OCI-LY3 (cell line): ENCODE measurements around the gene FBXW8.

Experiments used
- H2AFZ ChIP-seq: fragments of 200-600, 300-600 bp; shearing (Covaris generic); 2 replicates; pipeline ENCODE4 v1.6.0; 2014; ENCODE audit warnings: antibody characterized with exemption, low read depth, low read length
- H3K27ac ChIP-seq: fragments of 200-600, 300-600 bp; sonication (generic); 2 replicates; pipeline ENCODE4 v1.5.1; 2014; ENCODE audit warnings: mild to moderate bottlenecking, low read length, moderate library complexity, mixed read lengths
- H3K27me3 ChIP-seq: fragments of 200-600, 300-600 bp; sonication (generic); 2 replicates; pipeline ENCODE4 v1.6.1; 2014; ENCODE audit warnings: low read depth, low read length, mixed read lengths
- H3K36me3 ChIP-seq: fragments of 200-600, 300-600 bp; sonication (generic); replicated peaks from 2 replicates; pipeline ENCODE3; 2014; ENCODE audit warnings: low read depth, low read length, mixed read lengths
- H3K4me1 ChIP-seq: fragments of 300-600, 200-600 bp; sonication (generic); 2 replicates; pipeline ENCODE4 v1.6.1; 2014; ENCODE audit warnings: low read length, mixed read lengths
- H3K4me2 ChIP-seq: fragments of 200-600, 300-600 bp; sonication (generic); 2 replicates; pipeline ENCODE4 v1.6.1; 2014; ENCODE audit warnings: low read length, mixed read lengths
- H3K4me3 ChIP-seq: fragments of 300-600, 200-600 bp; sonication (generic); 2 replicates; pipeline ENCODE4 v1.5.1; 2014; ENCODE audit warnings: antibody characterized with exemption, mild to moderate bottlenecking, low read length, moderate library complexity
- H3K79me2 ChIP-seq: fragments of 300-600, 200-600 bp; shearing (Covaris generic); 2 replicates; pipeline ENCODE4 v1.6.1; 2014; ENCODE audit warnings: mild to moderate bottlenecking, low read length, mixed read lengths
- H3K9ac ChIP-seq: fragments of 300-600, 200-600 bp; shearing (Covaris generic); 2 replicates; pipeline ENCODE4 v1.6.0; 2014; ENCODE audit warnings: mild to moderate bottlenecking, low read length, moderate library complexity
- H3K9me3 ChIP-seq: fragments of 200-600, 300-600 bp; shearing (Covaris generic); 2 replicates; pipeline ENCODE4 v1.6.1; 2014; ENCODE audit warnings: low read length, mixed read lengths; ENCODE audit not compliant: insufficient read depth
- H4K20me1 ChIP-seq: fragments of 200-600, 300-600 bp; sonication (generic); 2 replicates; pipeline ENCODE4 v1.6.1; 2016; ENCODE audit warnings: low read length, mixed read lengths; ENCODE audit not compliant: insufficient read depth
- CTCF ChIP-seq: fragments of 200-600, 300-600 bp; sonication (generic); IDR thresholded peaks from 2 replicates; pipeline ENCODE4 v1.5.1; 2014; ENCODE audit warnings: antibody characterized with exemption, low read length, low read depth
- EZH2phosphoT487 ChIP-seq: fragments of 200-600 bp; shearing (Covaris generic); IDR thresholded peaks from 2 replicates; pipeline ENCODE4 v1.6.1; 2018; ENCODE audit warnings: antibody characterized with exemption, mixed run types, low read depth

FBXW8 gene

GRCh38 chr12:117009759-117010158 is 99.0 kb downstream of the FBXW8 start:
- H3K27me3 ChIP-seq, result no peaks in the 10 kb centered on the region
- no peaks in the 10 kb centered on the region for H3K79me2 ChIP-seq
- H2AFZ ChIP-seq, result no peak overlapping the region
- H4K20me1 ChIP-seq, result no peaks in the 10 kb centered on the region
- H3K4me3 ChIP-seq, result no peak overlapping the region
- H3K4me1 ChIP-seq, result peaks cover 15% of the 10 kb centered on the region
- peaks cover 32% of the 10 kb centered on the region for H3K36me3 ChIP-seq
- H3K27ac ChIP-seq, result no peak overlapping the region
- no peak overlapping the region for H3K4me2 ChIP-seq
- no peak for TF ChIP-seq EZH2phosphoT487
- no peak for TF ChIP-seq CTCF
- H3K9me3 ChIP-seq, result no peaks in the 10 kb centered on the region
- no peak overlapping the region for H3K9ac ChIP-seq

GRCh38 chr12:117010693-117011451 is 100.1 kb downstream of the FBXW8 start:
- Histone ChIP-seq H3K4me1 (peaks cover 15% of the 10 kb centered on the region), H3K27ac (no peak overlapping the region), H3K79me2 (no peaks in the 10 kb centered on the region), H3K4me2 (no peak overlapping the region), H3K27me3 (no peaks in the 10 kb centered on the region), H3K9me3 (no peaks in the 10 kb centered on the region), H4K20me1 (no peaks in the 10 kb centered on the region), H3K36me3 (peaks cover 33% of the 10 kb centered on the region), H3K9ac (no peak overlapping the region), H3K4me3 (no peak overlapping the region), H2AFZ (no peak overlapping the region)
- TF ChIP-seq CTCF, result no peak
- TF ChIP-seq EZH2phosphoT487, result no peak

- no peak overlapping the region for H3K9ac ChIP-seq
- peak overlapping the region; percentile 35 for H3K4me2 ChIP-seq
- no peaks in the 10 kb centered on the region for H4K20me1 ChIP-seq
- TF ChIP-seq EZH2phosphoT487, result no peak
- no peak for TF ChIP-seq CTCF
- no peaks in the 10 kb centered on the region for H3K9me3 ChIP-seq
- peaks cover 43% of the 10 kb centered on the region for H3K36me3 ChIP-seq
- H3K4me1 ChIP-seq, result peaks cover 15% of the 10 kb centered on the region
- no peaks in the 10 kb centered on the region for H3K79me2 ChIP-seq
- no peak overlapping the region for H3K4me3 ChIP-seq
- H3K27me3 ChIP-seq, result no peaks in the 10 kb centered on the region
- no peak overlapping the region for H2AFZ ChIP-seq
- H3K27ac ChIP-seq, result peak overlapping the region; percentile 15; the same call in 1 of the 2 replicates
Measured at GRCh38 chr12:117011988-117012805, 101.4 kb downstream of the FBXW8 start.

- Histone ChIP-seq H3K9ac (no peak overlapping the region), H3K4me1 (peaks cover 15% of the 10 kb centered on the region), H3K4me3 (no peak overlapping the region), H3K27ac (no peak overlapping the region), H4K20me1 (no peaks in the 10 kb centered on the region; the same call in 1 of the 2 replicates), H3K79me2 (no peaks in the 10 kb centered on the region), H3K36me3 (peaks cover 33% of the 10 kb centered on the region), H3K27me3 (no peaks in the 10 kb centered on the region), H2AFZ (no peak overlapping the region), H3K9me3 (no peaks in the 10 kb centered on the region), H3K4me2 (no peak overlapping the region)
- TF ChIP-seq EZH2phosphoT487, result no peak
- TF ChIP-seq CTCF, result no peak
Measured at GRCh38 chr12:117013726-117014125, 103.0 kb downstream of the FBXW8 start.
